Measurements from ENCODE around the gene FZD7.

GRCh38 chr2:202084265-202084664 is 50.6 kb downstream of the FZD7 start:
- TF ChIP-seq EZH2 (IDR thresholded peaks at IDR 0.05; ENCODE audit: low read length, unreplicated experiment): no peak
- TF ChIP-seq CTCF (conservative IDR thresholded peaks at IDR 0.05; ENCODE audit: low read depth, low read length): no peak

All from PC-3 (cell line).